GM12878 (cell line): ENCODE measurements around the gene B4GALT1. TPM values are rescaled to one million over a fixed set of nuclear protein-coding genes. Genes with fewer than 3 reads are reported as not detected.

Experiments used
- ATF7 ChIP-seq: fragments of 450-650 bp; IDR thresholded peaks from 2 replicates; pipeline ENCODE4 v1.6.1; 2016; ENCODE audit warnings: low read depth, mild to moderate bottlenecking
- BMI1 ChIP-seq: fragments of 450-650 bp; IDR thresholded peaks from 2 replicates; pipeline ENCODE4 v1.6.1; 2016; ENCODE audit warnings: mild to moderate bottlenecking, moderate library complexity, borderline replicate concordance
- CHD2 ChIP-seq: IDR thresholded peaks from 2 replicates; pipeline ENCODE4 v1.6.1; 2011; ENCODE audit warnings: low read depth, low read length, improper control_type of control experiment, borderline replicate concordance
- CREM ChIP-seq: IDR thresholded peaks from 2 replicates; pipeline ENCODE4 v1.6.1; 2014; ENCODE audit warnings: antibody characterized with exemption, low read depth
- EZH2 ChIP-seq: IDR thresholded peaks from 2 replicates; pipeline ENCODE4 v1.6.1; 2012; ENCODE audit warnings: low read depth, mild to moderate bottlenecking, control low read depth, inconsistent platforms, low read length, borderline replicate concordance; ENCODE audit not compliant: control insufficient read depth
- GATAD2B ChIP-seq: fragments of 450-650 bp; conservative IDR thresholded peaks from 2 replicates; pipeline ENCODE4 v1.6.1; 2017; ENCODE audit warnings: low read depth, mild to moderate bottlenecking, moderate library complexity
- HCFC1 ChIP-seq: fragments of 150-350 bp; IDR thresholded peaks from 2 replicates; pipeline ENCODE4 v1.6.1; 2014; ENCODE audit warnings: low read length
- LARP7 ChIP-seq: fragments of 450-650 bp; IDR thresholded peaks from 2 replicates; pipeline ENCODE4 v1.6.1; 2017; ENCODE audit warnings: mild to moderate bottlenecking
- MTA3 ChIP-seq: IDR thresholded peaks from 2 replicates; pipeline ENCODE4 v1.6.1; 2012; ENCODE audit warnings: low read length, inconsistent platforms, borderline replicate concordance
- MYB ChIP-seq: fragments of 150-350 bp; IDR thresholded peaks from 2 replicates; pipeline ENCODE4 v1.6.1; 2014; ENCODE audit warnings: mild to moderate bottlenecking, low read depth, low read length, borderline replicate concordance
- PRDM15 ChIP-seq: fragments of 450-650 bp; formaldehyde crosslinking; IDR thresholded peaks from 2 replicates; pipeline ENCODE4 v1.4.0; 2020; ENCODE audit warnings: mild to moderate bottlenecking, moderate library complexity
- RB1 ChIP-seq: fragments of 450-650 bp; formaldehyde crosslinking; IDR thresholded peaks from 2 replicates; pipeline ENCODE4 v1.6.1; 2017; ENCODE audit warnings: mild to moderate bottlenecking, borderline replicate concordance
- SIN3A ChIP-seq: IDR thresholded peaks from 2 replicates; pipeline ENCODE4 v1.6.1; 2012; ENCODE audit warnings: low read depth, low read length, improper control_type of control experiment
- SKIL ChIP-seq: fragments of 450-650 bp; IDR thresholded peaks from 2 replicates; pipeline ENCODE4 v1.6.1; 2017; ENCODE audit warnings: mild to moderate bottlenecking, low read depth, inconsistent platforms; ENCODE audit not compliant: poor library complexity, severe bottlenecking
- SMAD1 ChIP-seq: fragments of 450-650 bp; IDR thresholded peaks from 2 replicates; pipeline ENCODE4 v1.6.1; 2018; ENCODE audit warnings: mild to moderate bottlenecking, low read depth; ENCODE audit not compliant: partially characterized antibody
- SPI1 ChIP-seq: IDR thresholded peaks from 2 replicates; pipeline ENCODE4 v1.6.1; 2011; ENCODE audit warnings: low read depth, mild to moderate bottlenecking, low read length, moderate library complexity, borderline replicate concordance; ENCODE audit not compliant: insufficient read depth
- SRF ChIP-seq, 2 experiments: IDR thresholded peaks; 2 replicates each; pipeline ENCODE4 v1.6.1; 2011; ENCODE audit warnings: low read depth in 2 of 2, low read length in 2 of 2, mild to moderate bottlenecking in 1 of 2, moderate library complexity in 1 of 2
- STAT3 ChIP-seq: IDR thresholded peaks from 2 replicates; pipeline ENCODE4 v1.6.1; 2011; ENCODE audit warnings: low read depth, low read length, improper control_type of control experiment
- TARDBP ChIP-seq: IDR thresholded peaks from 2 replicates; pipeline ENCODE4 v1.6.1; 2016; ENCODE audit warnings: borderline replicate concordance
- ZNF622 ChIP-seq: fragments of 450-650 bp; IDR thresholded peaks from 2 replicates; pipeline ENCODE4 v1.6.1; 2017; ENCODE audit warnings: mild to moderate bottlenecking, inconsistent platforms
- polyA plus RNA-seq, 11 experiments: library from polyadenylated mRNA; depleted of rRNA in 4 of 11; unstranded in 6 of 11; stranded (reverse) in 5 of 11; fragments of >200 nt; fragmentation: Nextera tagmentation in 4 of 11; fragmentation: Illumina TruSeq in 1 of 11; extraction: Ambion mirVana in 4 of 11; extraction: Trizol in 1 of 11; gene quantifications; 1 replicate in 1 of 11; 2 replicates in 10 of 11; pipeline versions ENCODE4 v1.2.1 to v1.2.3, GENCODE V29; 2011 to 2016; ENCODE audit warnings: inconsistent platforms in 2 of 11, missing spikeins in 2 of 11, low read depth in 1 of 11
- total RNA-seq, 4 experiments: library from RNA; depleted of rRNA in 3 of 4; stranded (reverse); fragments of >200 nt in 3 of 4; fragmentation: Illumina TruSeq in 1 of 4; extraction: Trizol in 1 of 4; gene quantifications; 2 replicates each; pipeline versions ENCODE4 v1.2.1 to v1.2.3, GENCODE V29; 2013 to 2021
- TF ChIP-seq, protein P1 (sequence below): fragments of 450-650 bp; IDR thresholded peaks from 2 replicates; pipeline ENCODE4 v1.6.1; 2017; ENCODE audit warnings: antibody characterized with exemption, mild to moderate bottlenecking, moderate library complexity

Gene B4GALT1
- total and polyA plus RNA-seq, 10 of the 15 experiments (the other 5 are each of a cell fraction or from before 2014, with no cell fraction given): 12.7 to 79.0 (median 41.0) TPM

- no peak for TF ChIP-seq PRDM15 (CRISPR knock-in tag)
- TF ChIP-seq ATF7: no peak
- TF ChIP-seq BMI1: 0 out of 2 replicates have a peak, but pooled peaks have one; percentile 15
- TF ChIP-seq STAT3: no peak
- no peak for TF ChIP-seq CHD2
- 0 out of 2 replicates have a peak, but pooled peaks have one; percentile 16 for TF ChIP-seq CREM
- TF ChIP-seq SMAD1: no peak
- TF ChIP-seq SIN3A: no peak; the same call in 1 of the 2 replicates
- TF ChIP-seq LARP7: no peak
- peak; percentile 97; the same call in 1 of the 2 replicates for TF ChIP-seq EZH2
- TF ChIP-seq SPI1: no peak
- no peak for TF ChIP-seq MYB
- TF ChIP-seq, protein P1, sequence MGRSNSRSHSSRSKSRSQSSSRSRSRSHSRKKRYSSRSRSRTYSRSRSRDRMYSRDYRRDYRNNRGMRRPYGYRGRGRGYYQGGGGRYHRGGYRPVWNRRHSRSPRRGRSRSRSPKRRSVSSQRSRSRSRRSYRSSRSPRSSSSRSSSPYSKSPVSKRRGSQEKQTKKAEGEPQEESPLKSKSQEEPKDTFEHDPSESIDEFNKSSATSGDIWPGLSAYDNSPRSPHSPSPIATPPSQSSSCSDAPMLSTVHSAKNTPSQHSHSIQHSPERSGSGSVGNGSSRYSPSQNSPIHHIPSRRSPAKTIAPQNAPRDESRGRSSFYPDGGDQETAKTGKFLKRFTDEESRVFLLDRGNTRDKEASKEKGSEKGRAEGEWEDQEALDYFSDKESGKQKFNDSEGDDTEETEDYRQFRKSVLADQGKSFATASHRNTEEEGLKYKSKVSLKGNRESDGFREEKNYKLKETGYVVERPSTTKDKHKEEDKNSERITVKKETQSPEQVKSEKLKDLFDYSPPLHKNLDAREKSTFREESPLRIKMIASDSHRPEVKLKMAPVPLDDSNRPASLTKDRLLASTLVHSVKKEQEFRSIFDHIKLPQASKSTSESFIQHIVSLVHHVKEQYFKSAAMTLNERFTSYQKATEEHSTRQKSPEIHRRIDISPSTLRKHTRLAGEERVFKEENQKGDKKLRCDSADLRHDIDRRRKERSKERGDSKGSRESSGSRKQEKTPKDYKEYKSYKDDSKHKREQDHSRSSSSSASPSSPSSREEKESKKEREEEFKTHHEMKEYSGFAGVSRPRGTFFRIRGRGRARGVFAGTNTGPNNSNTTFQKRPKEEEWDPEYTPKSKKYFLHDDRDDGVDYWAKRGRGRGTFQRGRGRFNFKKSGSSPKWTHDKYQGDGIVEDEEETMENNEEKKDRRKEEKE: no peak
- no peak for TF ChIP-seq MTA3
- TF ChIP-seq RB1: no peak
- no peak for TF ChIP-seq GATAD2B
- no peak for TF ChIP-seq SKIL
- TF ChIP-seq HCFC1: no peak
- TF ChIP-seq ZNF622: no peak
- TF ChIP-seq SRF (IDR thresholded peaks at IDR 0.05; ENCODE audit: low read depth in 2 of 2, low read length in 2 of 2): peak; percentile 100
- TF ChIP-seq TARDBP: no peak
These were observed 1.6 kb downstream of the B4GALT1 start (continued) for GRCh38 chr9:33165263-33166151.
